ENCODE measurements around the gene SPEN. TPM values are rescaled to one million over a fixed set of nuclear protein-coding genes. Genes with fewer than 3 reads are reported as not detected.

The SPEN gene
- total and polyA plus RNA-seq, 2 experiments from 2014 or later, result 14.9 to 43.6 TPM

DNA sequence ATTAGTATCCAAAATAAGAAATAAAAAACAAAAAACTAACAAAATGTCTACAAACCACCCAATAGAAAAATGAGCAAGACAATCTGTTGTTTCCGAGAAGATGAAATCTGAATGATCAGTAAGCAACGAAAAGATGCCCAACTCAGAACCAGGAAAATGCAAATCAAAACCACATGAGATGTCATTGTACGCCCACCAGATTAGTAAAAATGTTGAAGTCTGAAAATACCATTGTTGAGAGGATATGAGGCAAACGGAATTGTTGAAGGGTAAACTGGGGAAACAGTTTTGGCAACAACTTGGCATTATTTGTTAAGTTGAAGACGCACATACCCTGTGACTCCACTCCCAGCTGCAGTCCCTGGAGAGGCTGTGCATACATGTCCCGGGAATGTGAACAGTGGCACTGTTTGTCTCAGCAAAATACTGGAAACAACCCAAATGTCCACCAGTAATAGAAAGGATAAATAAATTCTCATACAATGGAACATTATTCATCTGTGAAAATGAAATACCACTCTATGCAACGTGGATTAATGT, 117.8 kb downstream of the SPEN start (continued):
- TF ChIP-seq, protein P1, sequence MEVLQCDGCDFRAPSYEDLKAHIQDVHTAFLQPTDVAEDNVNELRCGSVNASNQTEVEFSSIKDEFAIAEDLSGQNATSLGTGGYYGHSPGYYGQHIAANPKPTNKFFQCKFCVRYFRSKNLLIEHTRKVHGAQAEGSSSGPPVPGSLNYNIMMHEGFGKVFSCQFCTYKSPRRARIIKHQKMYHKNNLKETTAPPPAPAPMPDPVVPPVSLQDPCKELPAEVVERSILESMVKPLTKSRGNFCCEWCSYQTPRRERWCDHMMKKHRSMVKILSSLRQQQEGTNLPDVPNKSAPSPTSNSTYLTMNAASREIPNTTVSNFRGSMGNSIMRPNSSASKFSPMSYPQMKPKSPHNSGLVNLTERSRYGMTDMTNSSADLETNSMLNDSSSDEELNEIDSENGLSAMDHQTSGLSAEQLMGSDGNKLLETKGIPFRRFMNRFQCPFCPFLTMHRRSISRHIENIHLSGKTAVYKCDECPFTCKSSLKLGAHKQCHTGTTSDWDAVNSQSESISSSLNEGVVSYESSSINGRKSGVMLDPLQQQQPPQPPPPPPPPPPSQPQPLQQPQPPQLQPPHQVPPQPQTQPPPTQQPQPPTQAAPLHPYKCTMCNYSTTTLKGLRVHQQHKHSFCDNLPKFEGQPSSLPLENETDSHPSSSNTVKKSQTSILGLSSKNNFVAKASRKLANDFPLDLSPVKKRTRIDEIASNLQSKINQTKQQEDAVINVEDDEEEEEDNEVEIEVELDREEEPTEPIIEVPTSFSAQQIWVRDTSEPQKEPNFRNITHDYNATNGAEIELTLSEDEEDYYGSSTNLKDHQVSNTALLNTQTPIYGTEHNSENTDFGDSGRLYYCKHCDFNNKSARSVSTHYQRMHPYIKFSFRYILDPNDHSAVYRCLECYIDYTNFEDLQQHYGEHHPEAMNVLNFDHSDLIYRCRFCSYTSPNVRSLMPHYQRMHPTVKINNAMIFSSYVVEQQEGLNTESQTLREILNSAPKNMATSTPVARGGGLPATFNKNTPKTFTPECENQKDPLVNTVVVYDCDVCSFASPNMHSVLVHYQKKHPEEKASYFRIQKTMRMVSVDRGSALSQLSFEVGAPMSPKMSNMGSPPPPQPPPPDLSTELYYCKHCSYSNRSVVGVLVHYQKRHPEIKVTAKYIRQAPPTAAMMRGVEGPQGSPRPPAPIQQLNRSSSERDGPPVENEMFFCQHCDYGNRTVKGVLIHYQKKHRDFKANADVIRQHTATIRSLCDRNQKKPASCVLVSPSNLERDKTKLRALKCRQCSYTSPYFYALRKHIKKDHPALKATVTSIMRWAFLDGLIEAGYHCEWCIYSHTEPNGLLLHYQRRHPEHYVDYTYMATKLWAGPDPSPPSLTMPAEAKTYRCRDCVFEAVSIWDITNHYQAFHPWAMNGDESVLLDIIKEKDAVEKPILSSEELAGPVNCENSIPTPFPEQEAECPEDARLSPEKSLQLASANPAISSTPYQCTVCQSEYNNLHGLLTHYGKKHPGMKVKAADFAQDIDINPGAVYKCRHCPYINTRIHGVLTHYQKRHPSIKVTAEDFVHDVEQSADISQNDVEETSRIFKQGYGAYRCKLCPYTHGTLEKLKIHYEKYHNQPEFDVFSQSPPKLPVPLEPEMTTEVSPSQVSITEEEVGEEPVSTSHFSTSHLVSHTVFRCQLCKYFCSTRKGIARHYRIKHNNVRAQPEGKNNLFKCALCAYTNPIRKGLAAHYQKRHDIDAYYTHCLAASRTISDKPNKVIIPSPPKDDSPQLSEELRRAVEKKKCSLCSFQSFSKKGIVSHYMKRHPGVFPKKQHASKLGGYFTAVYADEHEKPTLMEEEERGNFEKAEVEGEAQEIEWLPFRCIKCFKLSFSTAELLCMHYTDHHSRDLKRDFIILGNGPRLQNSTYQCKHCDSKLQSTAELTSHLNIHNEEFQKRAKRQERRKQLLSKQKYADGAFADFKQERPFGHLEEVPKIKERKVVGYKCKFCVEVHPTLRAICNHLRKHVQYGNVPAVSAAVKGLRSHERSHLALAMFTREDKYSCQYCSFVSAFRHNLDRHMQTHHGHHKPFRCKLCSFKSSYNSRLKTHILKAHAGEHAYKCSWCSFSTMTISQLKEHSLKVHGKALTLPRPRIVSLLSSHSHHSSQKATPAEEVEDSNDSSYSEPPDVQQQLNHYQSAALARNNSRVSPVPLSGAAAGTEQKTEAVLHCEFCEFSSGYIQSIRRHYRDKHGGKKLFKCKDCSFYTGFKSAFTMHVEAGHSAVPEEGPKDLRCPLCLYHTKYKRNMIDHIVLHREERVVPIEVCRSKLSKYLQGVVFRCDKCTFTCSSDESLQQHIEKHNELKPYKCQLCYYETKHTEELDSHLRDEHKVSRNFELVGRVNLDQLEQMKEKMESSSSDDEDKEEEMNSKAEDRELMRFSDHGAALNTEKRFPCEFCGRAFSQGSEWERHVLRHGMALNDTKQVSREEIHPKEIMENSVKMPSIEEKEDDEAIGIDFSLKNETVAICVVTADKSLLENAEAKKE (CRISPR knock-in tag; IDR thresholded peaks at IDR 0.05), result no peak
- TF ChIP-seq, protein P2, sequence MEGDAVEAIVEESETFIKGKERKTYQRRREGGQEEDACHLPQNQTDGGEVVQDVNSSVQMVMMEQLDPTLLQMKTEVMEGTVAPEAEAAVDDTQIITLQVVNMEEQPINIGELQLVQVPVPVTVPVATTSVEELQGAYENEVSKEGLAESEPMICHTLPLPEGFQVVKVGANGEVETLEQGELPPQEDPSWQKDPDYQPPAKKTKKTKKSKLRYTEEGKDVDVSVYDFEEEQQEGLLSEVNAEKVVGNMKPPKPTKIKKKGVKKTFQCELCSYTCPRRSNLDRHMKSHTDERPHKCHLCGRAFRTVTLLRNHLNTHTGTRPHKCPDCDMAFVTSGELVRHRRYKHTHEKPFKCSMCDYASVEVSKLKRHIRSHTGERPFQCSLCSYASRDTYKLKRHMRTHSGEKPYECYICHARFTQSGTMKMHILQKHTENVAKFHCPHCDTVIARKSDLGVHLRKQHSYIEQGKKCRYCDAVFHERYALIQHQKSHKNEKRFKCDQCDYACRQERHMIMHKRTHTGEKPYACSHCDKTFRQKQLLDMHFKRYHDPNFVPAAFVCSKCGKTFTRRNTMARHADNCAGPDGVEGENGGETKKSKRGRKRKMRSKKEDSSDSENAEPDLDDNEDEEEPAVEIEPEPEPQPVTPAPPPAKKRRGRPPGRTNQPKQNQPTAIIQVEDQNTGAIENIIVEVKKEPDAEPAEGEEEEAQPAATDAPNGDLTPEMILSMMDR (conservative IDR thresholded peaks at IDR 0.05; ENCODE audit: low read depth in 2 of 2), result no peak
- no peak for TF ChIP-seq ZNF114 (CRISPR knock-in tag; IDR thresholded peaks at IDR 0.05)
- TF ChIP-seq STAT1 (IDR thresholded peaks at IDR 0.05; ENCODE audit: unreplicated experiment), result no peak
- no peak for TF ChIP-seq EZH2phosphoT487 (IDR thresholded peaks at IDR 0.05; ENCODE audit: unreplicated experiment)
- no peak for TF ChIP-seq JUNB (IDR thresholded peaks at IDR 0.05; ENCODE audit: unreplicated experiment)

All from GM23338 (cell line).